SJCRH30 (cell line): ENCODE measurements around the gene FERMT2. TPM values are rescaled to one million over a fixed set of nuclear protein-coding genes. Genes with fewer than 3 reads are reported as not detected.

Source experiments
- DNase-seq, 2 experiments: peaks; one replicate each; pipeline ENCODE4 v3.0.0-alpha.2; 2015 to 2020
- H3K27ac ChIP-seq: fragments of 250-450 bp; sonication (Bioruptor Pico); 2 replicates; pipeline ENCODE4 v1.5.1; 2020; ENCODE audit warnings: mild to moderate bottlenecking, moderate library complexity
- H3K27me3 ChIP-seq: fragments of 250-450 bp; sonication (Bioruptor Pico); 2 replicates; pipeline ENCODE4 v1.5.1; 2020; ENCODE audit warnings: mild to moderate bottlenecking, moderate library complexity
- H3K36me3 ChIP-seq: fragments of 250-450 bp; sonication (Bioruptor Pico); 2 replicates; pipeline ENCODE4 v1.5.1; 2020; ENCODE audit warnings: mild to moderate bottlenecking, moderate library complexity
- H3K4me1 ChIP-seq: fragments of 250-450 bp; sonication (Bioruptor Pico); 2 replicates; pipeline ENCODE4 v1.5.1; 2020; ENCODE audit warnings: mild to moderate bottlenecking, moderate library complexity
- H3K4me3 ChIP-seq: fragments of 250-450 bp; sonication (Bioruptor Pico); 2 replicates; pipeline ENCODE4 v1.5.1; 2020; ENCODE audit warnings: mild to moderate bottlenecking, moderate library complexity
- H3K9me3 ChIP-seq: fragments of 250-450 bp; sonication (Bioruptor Pico); replicated peaks from 2 replicates; pipeline ENCODE4 v1.5.1; 2020; ENCODE audit warnings: mild to moderate bottlenecking, moderate library complexity
- total RNA-seq: library from RNA; depleted of rRNA; stranded (reverse); fragments of >200 nt; shearing (Covaris generic); gene quantifications from 2 replicates; pipeline ENCODE4 v1.2.3, GENCODE V29; 2014; rRNA removed

FERMT2 gene
- total RNA-seq, 1 experiment from 2014 or later = 65.3 TPM

GRCh38 chr14:52825085-52825484 lies 125.8 kb downstream of the FERMT2 start:
- no peak overlapping the region for H3K27ac ChIP-seq
- H3K36me3 ChIP-seq = no peaks in the 10 kb centered on the region
- no peak for DNase-seq
- no peaks in the 10 kb centered on the region; the same call in 1 of the 2 replicates for H3K4me1 ChIP-seq
- no peaks in the 10 kb centered on the region for H3K9me3 ChIP-seq
- H3K27me3 ChIP-seq = no peaks in the 10 kb centered on the region
- H3K4me3 ChIP-seq = no peak overlapping the region

- Histone ChIP-seq H3K4me3 (no peak overlapping the region), H3K27me3 (no peaks in the 10 kb centered on the region), H3K27ac (no peak overlapping the region), H3K9me3 (no peaks in the 10 kb centered on the region), H3K4me1 (no peaks in the 10 kb centered on the region; the same call in 1 of the 2 replicates), H3K36me3 (no peaks in the 10 kb centered on the region)
- DNase-seq = no peak
Observed at GRCh38 chr14:52824462-52824861, 126.4 kb downstream of the FERMT2 start.

- Histone ChIP-seq H3K36me3 (no peaks in the 10 kb centered on the region), H3K4me1 (no peaks in the 10 kb centered on the region; the same call in 1 of the 2 replicates), H3K27me3 (no peaks in the 10 kb centered on the region), H3K4me3 (no peak overlapping the region), H3K27ac (no peak overlapping the region), H3K9me3 (no peaks in the 10 kb centered on the region)
- DNase-seq = no peak
Observed at GRCh38 chr14:52821805-52822250, 129.0 kb downstream of the FERMT2 start.

- DNase-seq = no peak
Observed at GRCh38 chr14:52808101-52808500, 142.7 kb downstream of the FERMT2 start.

More at GRCh38 chr14:52808101-52808500, 142.7 kb downstream of the FERMT2 start:
- Histone ChIP-seq H3K27ac (no peak overlapping the region), H3K4me3 (no peak overlapping the region), H3K4me1 (no peaks in the 10 kb centered on the region), H3K36me3 (no peaks in the 10 kb centered on the region), H3K27me3 (no peaks in the 10 kb centered on the region), H3K9me3 (no peaks in the 10 kb centered on the region)

Other genes starting within 250 kb of the FERMT2 start
- 136 and 156 TPM in 2 replicates for gene PSMC6, start 243.8 kb downstream of the FERMT2 start, total RNA-seq
- gene STYX, start 220.9 kb downstream of the FERMT2 start, total RNA-seq = 12.0 and 12.8 TPM in 2 replicates
- 16.6 and 17.9 TPM in 2 replicates for gene GNPNAT1, start 159.4 kb downstream of the FERMT2 start, total RNA-seq
- 34.0 and 41.3 TPM in 2 replicates for gene DDHD1, start 202.3 kb upstream of the FERMT2 start, total RNA-seq